Measurements from ENCODE around the gene CCDC182.

CCDC182 gene

DNA sequence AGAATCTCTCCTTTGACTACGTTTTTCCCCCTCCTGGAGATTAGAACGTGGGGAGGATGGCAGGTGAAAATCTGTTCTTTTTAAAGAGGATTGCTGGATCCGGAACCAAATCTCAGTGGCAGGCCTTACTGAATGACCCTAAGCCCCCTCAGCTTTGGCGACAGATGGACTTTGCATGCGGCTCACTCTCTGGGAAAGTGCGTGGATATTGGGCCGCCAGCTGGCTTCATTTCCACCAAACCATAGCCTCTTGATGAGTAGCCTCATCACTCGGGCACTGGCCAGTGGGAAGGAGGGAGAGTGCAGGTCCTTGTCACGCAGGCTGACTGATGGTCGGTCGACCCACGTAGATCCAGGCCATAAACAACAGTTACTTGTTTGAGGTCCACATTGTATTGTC is 31.3 kb upstream of the CCDC182 start:
- TF ChIP-seq POLR2AphosphoS5 (IDR thresholded peaks at IDR 0.05; ENCODE audit: low read depth, low read length) (no peak), TAF1 (IDR thresholded peaks at IDR 0.05; ENCODE audit: borderline replicate concordance, insufficient read depth, low read length) (no peak), REST (IDR thresholded peaks at IDR 0.05; ENCODE audit: insufficient read depth in 1 of 2, low read depth in 2 of 2, low read length in 2 of 2) (no peak), FOXP2 (optimal IDR thresholded peaks at IDR 0.05; ENCODE audit: borderline replicate concordance, extremely low read depth, extremely low read length, insufficient read depth) (no peak), SIN3A (IDR thresholded peaks at IDR 0.05; ENCODE audit: borderline replicate concordance, insufficient read depth, low read length) (no peak)

DNA sequence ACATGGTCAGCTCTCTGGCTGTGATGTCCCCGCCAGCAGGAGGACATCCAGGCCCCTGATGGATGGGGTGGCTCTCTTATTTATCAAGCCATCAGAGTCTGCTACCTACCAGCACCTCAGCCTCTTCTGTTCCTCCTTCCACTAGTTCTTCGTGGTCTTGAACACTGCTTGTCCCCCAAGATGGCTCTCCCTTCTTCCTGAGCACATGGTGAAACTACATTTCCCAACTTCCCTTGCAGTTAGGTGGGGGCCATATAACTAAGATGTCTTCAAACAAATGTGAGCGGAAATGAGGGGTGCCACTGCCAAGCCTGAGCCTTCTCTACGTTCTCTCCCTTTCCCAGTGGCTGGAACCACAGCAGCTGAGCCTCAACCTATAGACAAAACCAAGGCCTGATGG is 29.8 kb upstream of the CCDC182 start:
- TF ChIP-seq FOXP2 (optimal IDR thresholded peaks at IDR 0.05; ENCODE audit: borderline replicate concordance, extremely low read depth, extremely low read length, insufficient read depth) (no peak), TAF1 (IDR thresholded peaks at IDR 0.05; ENCODE audit: borderline replicate concordance, insufficient read depth, low read length) (no peak)

DNA sequence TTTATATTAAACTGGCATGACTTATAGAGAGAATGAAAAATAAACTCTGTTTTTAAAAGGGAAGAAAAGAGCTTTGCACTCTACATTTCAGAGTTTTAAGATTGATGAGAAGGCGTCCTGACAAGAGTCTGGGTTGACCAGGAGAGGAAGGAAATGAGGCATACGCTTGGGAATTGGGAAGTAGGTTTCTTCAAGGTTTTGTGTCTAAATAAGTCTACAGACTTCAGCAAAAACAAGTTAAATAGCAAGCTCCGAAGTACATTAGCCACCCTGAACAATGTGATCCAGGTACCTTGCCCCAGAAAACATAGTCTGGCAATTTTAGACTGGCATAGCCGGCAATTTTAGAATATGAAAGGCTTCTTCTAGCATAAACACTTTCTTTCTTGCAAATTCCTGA is 28.5 kb upstream of the CCDC182 start:
- TF ChIP-seq TAF1 (IDR thresholded peaks at IDR 0.05; ENCODE audit: borderline replicate concordance, insufficient read depth, low read length) (no peak), SIN3A (IDR thresholded peaks at IDR 0.05; ENCODE audit: borderline replicate concordance, insufficient read depth, low read length) (no peak), POLR2AphosphoS5 (IDR thresholded peaks at IDR 0.05; ENCODE audit: low read depth, low read length) (no peak), FOXP2 (optimal IDR thresholded peaks at IDR 0.05; ENCODE audit: borderline replicate concordance, extremely low read depth, extremely low read length, insufficient read depth) (no peak), REST (IDR thresholded peaks at IDR 0.05; ENCODE audit: insufficient read depth in 1 of 2, low read depth in 2 of 2, low read length in 2 of 2) (no peak)

- no peak for TF ChIP-seq TAF1 (IDR thresholded peaks at IDR 0.05; ENCODE audit: borderline replicate concordance, insufficient read depth, low read length)
- no peak for TF ChIP-seq SIN3A (IDR thresholded peaks at IDR 0.05; ENCODE audit: borderline replicate concordance, insufficient read depth, low read length)
- TF ChIP-seq REST (IDR thresholded peaks at IDR 0.05; ENCODE audit: insufficient read depth in 1 of 2, low read depth in 2 of 2, low read length in 2 of 2) = no peak
- no peak for TF ChIP-seq FOXP2 (optimal IDR thresholded peaks at IDR 0.05; ENCODE audit: borderline replicate concordance, extremely low read depth, extremely low read length, insufficient read depth)
These were observed 27.7 kb upstream of the CCDC182 start for GRCh38 chr17:57772774-57773173.

DNA sequence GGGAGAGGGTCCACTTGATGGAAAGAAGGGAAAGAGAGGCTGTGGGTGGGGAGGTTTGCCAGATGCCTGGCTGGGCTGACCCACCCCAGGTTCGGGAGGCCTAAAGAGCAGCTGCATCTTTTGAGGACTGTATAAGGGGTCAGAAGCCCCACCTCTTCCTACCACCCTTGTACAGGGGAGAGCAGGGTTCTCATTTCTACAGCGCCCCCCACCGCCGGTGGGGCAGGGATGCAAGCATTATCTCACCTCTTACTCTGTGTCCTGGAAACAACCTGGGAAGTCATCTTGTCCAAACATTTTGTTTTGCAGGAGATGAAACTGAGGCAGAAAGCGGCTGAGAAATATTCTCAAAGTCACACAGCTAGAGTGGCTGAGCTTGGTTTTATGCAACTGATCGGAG is 22.5 kb upstream of the CCDC182 start:
- TF ChIP-seq POLR2AphosphoS5 (IDR thresholded peaks at IDR 0.05; ENCODE audit: low read depth, low read length) = no peak
- TF ChIP-seq SIN3A (IDR thresholded peaks at IDR 0.05; ENCODE audit: borderline replicate concordance, insufficient read depth, low read length) = no peak
- no peak for TF ChIP-seq FOXP2 (optimal IDR thresholded peaks at IDR 0.05; ENCODE audit: borderline replicate concordance, extremely low read depth, extremely low read length, insufficient read depth)
- TF ChIP-seq TAF1 (IDR thresholded peaks at IDR 0.05; ENCODE audit: borderline replicate concordance, insufficient read depth, low read length) = no peak
- TF ChIP-seq REST (IDR thresholded peaks at IDR 0.05; ENCODE audit: insufficient read depth in 1 of 2, low read depth in 2 of 2, low read length in 2 of 2) = no peak

Data from PFSK-1 (cell line).